GM12878 (cell line): ENCODE data around the gene IREB2. TPM values are rescaled to one million over a fixed set of nuclear protein-coding genes. Genes with fewer than 3 reads are reported as not detected.

Source experiments
- ATAC-seq: fragments of 200-7000 bp; cut with Tn5 transposase; 3 replicates; pipeline ENCODE4 v1.9.1; 2020; ENCODE audit warnings: mild to moderate bottlenecking, moderate library complexity
- BruUV-seq: library from RNA; stranded (reverse); fragments of 400-500 nt; replicated peaks from 2 replicates; lab custom pipeline; 2021; lab: Mats Ljungman, UMichigan
- CTCF ChIA-PET: fragments of 300-600 bp; sonication (Branson Sonifier 250); formaldehyde crosslinking; extraction: SDS; loops from one replicate; lab custom pipeline; 2021; ENCODE audit warnings: inconsistent platforms; lab: Yijun Ruan, JAX
- POLR2A ChIA-PET: fragments of 350-600 bp; formaldehyde crosslinking; extraction: SDS; loops from one replicate; lab custom pipeline; 2021; ENCODE audit warnings: inconsistent platforms; lab: Charles Lee
- RAD21 ChIA-PET: fragments of 300-600 bp; sonication (Branson Sonifier 250); formaldehyde crosslinking; loops from one replicate; lab custom pipeline; 2023; ENCODE audit warnings: antibody characterized with exemption; ENCODE audit not compliant: unreplicated experiment; lab: Charles Lee
- SMC1A ChIA-PET: fragments of 300-600 bp; sonication (Branson Sonifier 250); formaldehyde crosslinking; loops from one replicate; lab custom pipeline; 2023; ENCODE audit not compliant: unreplicated experiment, uncharacterized antibody; lab: Charles Lee
- DNase-seq: peaks from one replicate; pipeline ENCODE4 v3.0.0-alpha.2; 2011; ENCODE audit warnings: low read depth, low spot score
- FAIRE-seq: peaks from 3 replicates; lab custom pipeline; 2011; peaks lifted over from hg19 to GRCh38; lab: Jason Lieb, UNC
- H2AFZ ChIP-seq: 2 replicates; pipeline ENCODE4 v1.6.0; 2011; ENCODE audit warnings: low read depth, low read length, control low read depth; ENCODE audit not compliant: control insufficient read depth
- H3K27ac ChIP-seq: 2 replicates; pipeline ENCODE4 v1.5.1; 2011; ENCODE audit warnings: control low read depth; ENCODE audit not compliant: control insufficient read depth, insufficient read depth
- H3K27me3 ChIP-seq, 2 experiments: replicated peaks in 1 of 2; 2 replicates each; pipeline versions ENCODE4 v1.6.0 to v1.6.1; 2011; ENCODE audit warnings: low read length in 1 of 2; ENCODE audit not compliant: control insufficient read depth in 2 of 2, insufficient read depth in 2 of 2
- H3K36me3 ChIP-seq, 2 experiments: 2 replicates each; pipeline ENCODE4 v1.5.1; 2011; ENCODE audit warnings: low read length in 1 of 2; ENCODE audit not compliant: control insufficient read depth in 2 of 2, insufficient read depth in 2 of 2
- H3K4me1 ChIP-seq: 2 replicates; pipeline ENCODE4 v1.6.1; 2011; ENCODE audit warnings: mild to moderate bottlenecking, low read length, moderate library complexity, mixed read lengths; ENCODE audit not compliant: control insufficient read depth, insufficient read depth
- H3K4me2 ChIP-seq: 2 replicates; pipeline ENCODE4 v1.6.0; 2011; ENCODE audit warnings: control low read depth; ENCODE audit not compliant: control insufficient read depth, insufficient read depth
- H3K4me3 ChIP-seq: fragments of 200-600 bp; sonication (generic); 2 replicates; pipeline ENCODE4 v1.5.1; 2016
- H3K79me2 ChIP-seq: 2 replicates; pipeline ENCODE4 v1.6.0; 2011; ENCODE audit warnings: low read length; ENCODE audit not compliant: control insufficient read depth, insufficient read depth
- H3K9ac ChIP-seq: 2 replicates; pipeline ENCODE4 v1.8.0; 2011; ENCODE audit warnings: low read length, control low read depth, mixed read lengths; ENCODE audit not compliant: control insufficient read depth, insufficient read depth
- H3K9me3 ChIP-seq: replicated peaks from 3 replicates; pipeline ENCODE4 v1.5.1; 2011; ENCODE audit warnings: mild to moderate bottlenecking, low read length; ENCODE audit not compliant: control insufficient read depth, insufficient read depth
- H4K20me1 ChIP-seq: 2 replicates; pipeline ENCODE4 v1.6.0; 2011; ENCODE audit not compliant: control insufficient read depth, insufficient read depth
- CEBPB ChIP-seq, 2 experiments: fragments of 150-350 bp in 1 of 2; IDR thresholded peaks; 2 replicates each; pipeline ENCODE4 v1.6.1; 2012 to 2014; ENCODE audit warnings: low read depth in 2 of 2, low read length in 2 of 2, borderline replicate concordance in 1 of 2, inconsistent platforms in 1 of 2
- HDGF ChIP-seq: fragments of 450-650 bp; IDR thresholded peaks from 2 replicates; pipeline ENCODE4 v1.6.1; 2016; ENCODE audit warnings: antibody characterized with exemption
- PAX5 ChIP-seq: IDR thresholded peaks from 2 replicates; pipeline ENCODE4 v1.6.1; 2011; ENCODE audit warnings: low read depth, low read length, borderline replicate concordance
- RCOR1 ChIP-seq: conservative IDR thresholded peaks from 2 replicates; pipeline ENCODE4 v1.6.1; 2012; ENCODE audit warnings: low read depth, low read length, improper control_type of control experiment
- STAT3 ChIP-seq: IDR thresholded peaks from 2 replicates; pipeline ENCODE4 v1.6.1; 2011; ENCODE audit warnings: low read depth, low read length, improper control_type of control experiment
- WRNIP1 ChIP-seq: IDR thresholded peaks from 2 replicates; pipeline ENCODE4 v1.6.1; 2011; ENCODE audit warnings: low read depth, low read length, improper control_type of control experiment, borderline replicate concordance
- YBX1 ChIP-seq: fragments of 450-650 bp; IDR thresholded peaks from 2 replicates; pipeline ENCODE4 v1.6.1; 2016; ENCODE audit warnings: antibody characterized with exemption
- ZNF207 ChIP-seq: fragments of 450-650 bp; IDR thresholded peaks from 2 replicates; pipeline ENCODE4 v1.6.1; 2014; ENCODE audit warnings: antibody characterized with exemption, mild to moderate bottlenecking, borderline replicate concordance
- WGBS: methylation state at CpG from one replicate; pipeline ENCODE4 v1.1.6; 2016; ENCODE audit warnings: low lambda C conversion rate; ENCODE audit not compliant: insufficient replicate concordance, insufficient coverage; ENCODE audit errors: missing lambda C conversion rate; 5-methylcytosine and 5-hydroxymethylcytosine counted together
- in situ Hi-C: fragments of 300-500 bp; cut with MboI; formaldehyde crosslinking; loops from 9 replicates; pipeline ENCODE4 v1.14.3; 2018; ENCODE audit warnings: mixed read lengths
- intact Hi-C: fragments of 100-400 bp; cut with micrococcal nuclease; formaldehyde crosslinking; loops from one replicate; pipeline ENCODE4 v1.14.2; 2022; ENCODE audit not compliant: unreplicated experiment
- polyA plus RNA-seq, 11 experiments: library from polyadenylated mRNA; depleted of rRNA in 4 of 11; unstranded in 6 of 11; stranded (reverse) in 5 of 11; fragments of >200 nt; fragmentation: Nextera tagmentation in 4 of 11; fragmentation: Illumina TruSeq in 1 of 11; extraction: Ambion mirVana in 4 of 11; extraction: Trizol in 1 of 11; gene quantifications; 1 replicate in 1 of 11; 2 replicates in 10 of 11; pipeline versions ENCODE4 v1.2.1 to v1.2.3, GENCODE V29; 2011 to 2016; ENCODE audit warnings: inconsistent platforms in 2 of 11, missing spikeins in 2 of 11, low read depth in 1 of 11
- total RNA-seq, 4 experiments: library from RNA; depleted of rRNA in 3 of 4; stranded (reverse); fragments of >200 nt in 3 of 4; fragmentation: Illumina TruSeq in 1 of 4; extraction: Trizol in 1 of 4; gene quantifications; 2 replicates each; pipeline versions ENCODE4 v1.2.1 to v1.2.3, GENCODE V29; 2013 to 2021
- TF ChIP-seq, protein P1 (sequence below): IDR thresholded peaks from 2 replicates; pipeline ENCODE4 v1.6.1; 2011; ENCODE audit warnings: borderline replicate concordance, low read depth, mild to moderate bottlenecking, moderate library complexity, mixed read lengths, low read length; ENCODE audit not compliant: insufficient read depth; ENCODE audit errors: extremely low read length
- TF ChIP-seq, protein P2 (sequence below): fragments of 450-650 bp; IDR thresholded peaks from 2 replicates; pipeline ENCODE4 v1.6.1; 2017; ENCODE audit warnings: mild to moderate bottlenecking, low read depth, inconsistent platforms; ENCODE audit not compliant: poor library complexity, severe bottlenecking

IREB2 gene
- total and polyA plus RNA-seq, 10 of the 15 experiments (the other 5 are each of a cell fraction or from before 2014, with no cell fraction given), result 13.0 to 52.4 (median 24.4) TPM

DNA sequence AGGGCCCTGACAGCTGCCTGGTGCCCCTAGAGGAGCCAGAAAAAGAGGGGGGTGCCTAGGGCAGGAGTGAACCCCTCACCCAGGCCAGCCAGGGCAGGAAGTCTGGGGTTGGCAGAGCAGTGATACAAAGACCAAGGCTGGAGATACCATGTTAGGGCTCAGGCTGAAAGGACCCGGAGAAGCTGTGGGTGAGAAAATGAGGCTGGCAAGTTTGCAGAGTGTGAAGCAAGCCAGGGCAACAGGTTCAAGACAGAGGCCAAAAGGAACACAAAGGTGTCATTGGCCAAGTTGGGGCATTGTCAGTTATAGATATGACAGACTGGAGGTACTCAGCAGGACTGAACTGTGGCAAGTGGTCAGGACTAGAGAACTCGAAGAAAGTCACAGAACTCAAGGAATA, 40.6 kb upstream of the IREB2 start:
- no peaks in the 10 kb centered on the region for H3K36me3 ChIP-seq
- DNase-seq (no peak), ATAC-seq (no peak), FAIRE-seq (no peak)
- H4K20me1 ChIP-seq, result no peaks in the 10 kb centered on the region
- no peak overlapping the region for H3K4me3 ChIP-seq
- ChIA-PET SMC1A (no interaction called here), CTCF (interaction anchor here (1.3 kb wide), 1 partner anchor 25 kb away, joined by 7 read pairs; no protein-coding TSS in a partner anchor), POLR2A (interaction anchor here (1.2 kb wide), 1 partner anchor 12 kb away, joined by 5 read pairs; no protein-coding TSS in a partner anchor), RAD21 (no interaction called here)
- TF ChIP-seq RCOR1 (no peak), WRNIP1 (no peak), YBX1 (no peak), STAT3 (no peak), PAX5 (no peak), CEBPB (IDR thresholded peaks at IDR 0.05; ENCODE audit: borderline replicate concordance in 1 of 2, low read depth in 2 of 2, low read length in 2 of 2) (no peak), HDGF (no peak), ZNF207 (no peak)
- TF ChIP-seq, protein P1, sequence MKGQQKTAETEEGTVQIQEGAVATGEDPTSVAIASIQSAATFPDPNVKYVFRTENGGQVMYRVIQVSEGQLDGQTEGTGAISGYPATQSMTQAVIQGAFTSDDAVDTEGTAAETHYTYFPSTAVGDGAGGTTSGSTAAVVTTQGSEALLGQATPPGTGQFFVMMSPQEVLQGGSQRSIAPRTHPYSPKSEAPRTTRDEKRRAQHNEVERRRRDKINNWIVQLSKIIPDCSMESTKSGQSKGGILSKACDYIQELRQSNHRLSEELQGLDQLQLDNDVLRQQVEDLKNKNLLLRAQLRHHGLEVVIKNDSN, result no peak
- TF ChIP-seq, protein P2, sequence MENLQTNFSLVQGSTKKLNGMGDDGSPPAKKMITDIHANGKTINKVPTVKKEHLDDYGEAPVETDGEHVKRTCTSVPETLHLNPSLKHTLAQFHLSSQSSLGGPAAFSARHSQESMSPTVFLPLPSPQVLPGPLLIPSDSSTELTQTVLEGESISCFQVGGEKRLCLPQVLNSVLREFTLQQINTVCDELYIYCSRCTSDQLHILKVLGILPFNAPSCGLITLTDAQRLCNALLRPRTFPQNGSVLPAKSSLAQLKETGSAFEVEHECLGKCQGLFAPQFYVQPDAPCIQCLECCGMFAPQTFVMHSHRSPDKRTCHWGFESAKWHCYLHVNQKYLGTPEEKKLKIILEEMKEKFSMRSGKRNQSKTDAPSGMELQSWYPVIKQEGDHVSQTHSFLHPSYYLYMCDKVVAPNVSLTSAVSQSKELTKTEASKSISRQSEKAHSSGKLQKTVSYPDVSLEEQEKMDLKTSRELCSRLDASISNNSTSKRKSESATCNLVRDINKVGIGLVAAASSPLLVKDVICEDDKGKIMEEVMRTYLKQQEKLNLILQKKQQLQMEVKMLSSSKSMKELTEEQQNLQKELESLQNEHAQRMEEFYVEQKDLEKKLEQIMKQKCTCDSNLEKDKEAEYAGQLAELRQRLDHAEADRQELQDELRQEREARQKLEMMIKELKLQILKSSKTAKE, result no peak
- no peaks in the 10 kb centered on the region; a peak in 1 of 4 replicates for H3K27me3 ChIP-seq
- BruUV-seq, result no TSS peak
- no peak overlapping the region for H3K4me2 ChIP-seq
- H3K9ac ChIP-seq, result no peak overlapping the region
- H3K9me3 ChIP-seq, result no peaks in the 10 kb centered on the region
- no peaks in the 10 kb centered on the region for H3K79me2 ChIP-seq
- 18% methylated on average over 2 of the region's 2 CpGs for WGBS
- H3K4me1 ChIP-seq, result no peaks in the 10 kb centered on the region
- no peak overlapping the region for H3K27ac ChIP-seq
- intact Hi-C loops, result no loop called here
- H2AFZ ChIP-seq, result no peak overlapping the region
- in situ Hi-C loops, result no loop called here
